HG03025 (cell line): ENCODE measurements around the gene DOCK4.

Experiments used
- ATAC-seq: cut with Tn5 transposase; IDR thresholded peaks from one replicate; pipeline ENCODE4 v1.9.1; 2021; ENCODE audit warnings: mild to moderate bottlenecking, moderate library complexity; ENCODE audit not compliant: unreplicated experiment, low FRiP score

DOCK4 gene

DNA sequence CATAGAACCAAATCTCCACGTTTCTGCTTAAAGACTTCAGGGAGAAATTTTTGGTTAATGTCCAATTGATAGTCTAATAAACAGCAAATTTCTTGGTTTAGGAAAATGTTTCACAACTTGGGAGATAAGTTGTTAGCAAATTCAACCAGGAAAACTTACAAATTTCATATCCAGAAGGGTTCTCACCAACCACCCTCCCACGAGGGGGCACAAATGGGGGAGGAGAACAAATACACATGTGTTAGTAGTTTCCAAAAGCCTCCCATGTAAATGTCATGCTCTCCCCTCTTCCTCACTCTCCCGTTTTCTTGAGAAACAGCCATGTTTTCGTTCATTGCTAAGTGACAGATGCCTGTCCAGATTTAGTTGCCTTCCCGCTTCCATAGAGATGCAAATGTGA is 10.5 kb downstream of the DOCK4 start:
- no peak for ATAC-seq

DNA sequence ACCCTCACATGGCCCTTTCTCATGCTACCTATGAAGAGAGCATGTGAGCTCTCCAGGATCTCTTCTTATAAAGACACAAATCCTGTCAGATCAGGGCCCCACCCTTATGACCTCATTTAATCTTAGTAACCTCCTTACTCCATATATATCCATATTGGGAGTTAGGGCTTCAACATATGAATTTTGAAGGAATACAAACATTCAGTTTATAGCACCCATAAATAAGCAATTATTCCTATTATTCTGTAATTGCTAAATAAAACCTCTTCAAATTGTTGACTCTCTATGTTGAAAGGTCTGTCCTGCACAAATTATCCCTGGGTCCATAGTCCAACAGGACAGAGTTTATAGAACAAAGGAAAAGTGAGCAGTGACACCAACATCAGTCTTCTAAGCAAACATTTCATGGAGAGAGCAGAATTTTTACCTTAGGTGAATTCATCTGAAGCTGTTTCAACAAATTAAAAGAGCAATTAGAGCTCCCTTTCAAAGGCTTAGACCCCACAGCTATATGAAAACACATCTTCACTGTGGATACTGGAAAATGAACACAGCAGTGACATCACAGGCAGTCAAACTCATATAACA is 12.2 kb downstream of the DOCK4 start:
- ATAC-seq = no peak

DNA sequence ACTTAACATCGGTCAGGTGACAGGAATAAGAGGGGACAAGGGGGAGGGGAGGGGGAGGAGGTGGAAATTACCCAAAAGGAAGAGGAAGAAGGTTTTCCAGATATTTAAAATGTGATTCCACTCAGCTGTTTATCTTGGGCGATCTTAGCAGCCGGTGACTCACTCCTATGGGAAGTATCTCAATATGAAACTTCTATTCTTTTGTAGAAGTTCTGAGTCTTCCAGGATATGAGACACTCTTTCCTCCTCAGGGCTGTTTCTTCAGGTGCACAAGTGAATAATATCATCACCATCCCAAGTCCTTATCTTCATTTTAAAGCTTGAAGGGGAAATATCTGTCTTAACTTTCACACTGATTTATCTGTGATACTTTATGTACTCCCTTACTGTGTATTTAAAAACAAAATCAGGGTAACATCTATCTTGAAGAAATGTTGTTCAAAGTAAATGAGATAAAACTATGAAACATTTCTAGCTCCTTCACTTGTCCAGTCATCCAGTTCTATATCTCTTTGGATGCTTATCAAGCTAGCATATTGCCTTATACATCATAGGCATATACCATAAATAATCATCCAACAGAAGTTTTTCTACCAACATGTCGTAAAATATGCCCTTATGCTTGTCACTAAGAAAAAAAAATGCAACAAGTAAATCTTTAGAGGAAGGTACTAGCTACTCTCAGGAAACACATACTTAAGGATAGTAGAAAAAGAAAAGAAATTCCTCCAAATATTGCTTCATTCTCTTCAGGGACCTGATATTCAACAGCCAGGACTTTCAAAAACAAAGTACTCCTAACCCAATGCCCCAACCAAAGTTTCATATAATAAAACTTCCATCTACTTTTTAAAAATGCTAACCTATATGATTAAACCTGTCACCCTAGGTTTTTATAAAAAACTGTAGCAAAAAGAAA is 13.7 kb downstream of the DOCK4 start:
- no peak for ATAC-seq

DNA sequence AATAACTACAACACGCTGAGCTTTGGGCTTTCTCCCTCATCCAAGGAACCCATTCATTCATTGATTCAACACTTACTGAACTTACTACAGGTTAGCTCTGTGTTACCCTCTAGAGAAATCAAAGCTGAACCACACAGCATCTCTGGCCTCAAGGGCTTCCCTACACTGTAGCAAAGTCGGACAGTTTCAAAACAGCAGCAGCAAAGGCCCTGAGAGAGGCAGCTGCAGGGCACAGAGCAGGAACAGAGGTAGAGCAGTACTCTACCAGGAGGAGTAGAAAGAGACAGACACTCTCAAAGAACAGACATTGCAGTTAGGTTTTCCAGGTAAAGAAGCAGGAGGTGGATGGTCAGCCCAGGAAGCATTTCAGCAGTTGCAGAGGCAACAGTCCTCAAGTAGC is 16.1 kb downstream of the DOCK4 start:
- no peak for ATAC-seq

DNA sequence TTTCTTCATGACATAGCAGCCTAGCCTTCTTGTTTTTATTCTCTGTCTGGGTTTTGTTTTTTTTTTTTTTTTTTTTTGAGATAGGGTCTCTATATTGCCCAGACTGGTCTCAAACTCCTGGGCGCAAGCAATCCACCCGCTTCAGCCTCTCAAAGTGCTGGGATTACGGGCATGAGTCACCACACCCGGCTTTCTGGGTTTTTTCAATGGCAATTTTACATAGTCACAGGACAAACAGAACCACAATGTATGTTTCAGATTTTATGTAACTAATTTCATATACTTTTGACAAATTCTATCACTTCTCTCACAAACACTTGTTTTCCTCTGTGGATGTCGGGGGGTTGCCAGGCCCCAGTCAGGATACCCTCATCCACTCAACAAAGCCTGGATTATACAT is 16.5 kb downstream of the DOCK4 start:
- ATAC-seq = no peak

DNA sequence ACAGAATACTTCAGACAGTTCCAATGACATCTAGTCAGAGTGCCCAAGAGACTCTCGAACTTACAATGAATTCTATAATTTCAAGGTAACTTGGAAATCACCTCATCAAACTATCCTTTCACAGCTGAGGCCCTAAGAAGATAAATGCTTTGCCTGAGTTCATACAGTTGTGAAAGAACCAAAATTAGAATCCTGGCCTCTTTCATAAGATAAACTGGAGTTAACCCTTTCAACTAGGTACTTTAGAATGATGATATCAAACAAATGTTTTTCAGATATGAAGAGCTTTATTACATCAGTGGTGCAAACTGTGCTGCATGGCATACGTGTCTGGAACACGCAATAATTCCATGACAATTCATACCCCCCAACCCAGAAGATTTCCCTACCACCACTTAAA is 17.9 kb downstream of the DOCK4 start:
- no peak for ATAC-seq

DNA sequence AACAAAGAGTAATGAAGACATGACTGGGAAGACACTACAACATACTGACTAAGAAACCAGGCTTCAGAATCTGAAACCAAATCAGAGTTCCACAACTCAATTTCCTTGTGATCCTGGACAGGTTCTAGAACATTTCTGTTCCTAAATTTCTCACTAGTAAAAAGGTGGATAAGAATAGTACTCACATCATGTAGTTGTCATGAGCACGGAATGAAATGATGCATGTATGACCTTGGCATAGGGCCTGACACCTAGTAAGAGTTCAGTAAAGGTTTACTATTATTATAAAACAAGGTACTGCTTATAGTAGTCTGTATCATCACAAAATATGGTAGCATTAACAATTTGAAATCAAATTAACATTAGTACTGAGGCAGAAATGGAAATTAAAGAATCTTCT is 19.9 kb downstream of the DOCK4 start:
- no peak for ATAC-seq

DNA sequence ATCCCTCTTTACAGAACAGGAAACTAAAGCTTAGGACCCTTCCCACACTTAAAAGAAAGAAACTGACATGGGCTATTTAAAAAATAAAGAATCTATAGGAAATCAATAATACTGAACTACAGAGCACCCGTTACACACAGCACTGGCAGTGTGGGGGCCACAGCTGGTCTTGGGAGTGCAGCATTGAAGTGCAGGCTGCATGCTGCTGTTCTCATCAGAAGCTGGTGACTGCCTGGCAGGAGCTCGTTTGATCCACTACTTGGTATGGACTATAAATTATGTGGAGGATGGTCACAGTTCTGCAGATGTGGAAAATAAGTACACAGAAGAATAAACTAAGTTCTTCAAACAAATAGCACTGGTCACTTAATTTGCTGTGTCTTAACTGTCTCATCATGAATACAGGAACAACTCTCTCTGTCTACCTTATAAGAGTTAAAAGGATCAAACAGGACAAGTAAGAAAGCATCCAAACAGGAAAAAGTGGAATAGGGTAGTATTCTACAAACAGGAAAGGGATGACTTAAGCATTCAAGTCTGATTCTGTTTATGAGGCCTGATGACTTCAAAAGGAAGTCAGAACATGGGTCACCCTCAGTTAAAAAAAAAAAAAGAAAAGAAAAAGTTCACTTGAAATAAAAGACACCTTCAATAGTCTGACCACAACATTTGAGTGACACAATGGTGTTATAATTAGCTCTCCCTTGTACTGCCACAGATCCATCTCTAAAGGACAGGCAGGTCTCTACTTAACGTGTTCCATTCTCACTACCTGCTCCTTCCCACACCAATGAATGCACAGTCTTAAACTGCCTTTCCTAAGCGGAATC is 21.0 kb downstream of the DOCK4 start:
- no peak for ATAC-seq

DNA sequence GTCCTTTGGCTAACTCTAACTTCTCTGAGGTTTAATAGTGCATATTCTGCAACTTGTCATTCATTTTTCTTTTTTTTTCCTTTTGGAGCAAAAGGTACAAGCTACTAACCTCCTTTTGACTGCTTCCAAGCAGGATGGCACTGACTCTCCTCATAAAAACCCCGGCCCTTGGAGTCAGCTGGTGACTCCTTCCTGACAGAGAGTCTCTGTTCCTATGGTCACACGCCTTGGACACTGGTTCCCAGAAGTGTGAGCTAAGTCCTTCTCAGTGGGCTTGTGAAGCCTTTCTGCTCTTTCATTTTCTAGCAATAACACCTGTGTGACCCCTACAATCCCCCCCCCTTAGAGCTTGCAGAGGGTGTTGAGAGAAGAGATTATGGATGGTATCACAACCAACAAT is 21.7 kb downstream of the DOCK4 start:
- ATAC-seq = no peak

DNA sequence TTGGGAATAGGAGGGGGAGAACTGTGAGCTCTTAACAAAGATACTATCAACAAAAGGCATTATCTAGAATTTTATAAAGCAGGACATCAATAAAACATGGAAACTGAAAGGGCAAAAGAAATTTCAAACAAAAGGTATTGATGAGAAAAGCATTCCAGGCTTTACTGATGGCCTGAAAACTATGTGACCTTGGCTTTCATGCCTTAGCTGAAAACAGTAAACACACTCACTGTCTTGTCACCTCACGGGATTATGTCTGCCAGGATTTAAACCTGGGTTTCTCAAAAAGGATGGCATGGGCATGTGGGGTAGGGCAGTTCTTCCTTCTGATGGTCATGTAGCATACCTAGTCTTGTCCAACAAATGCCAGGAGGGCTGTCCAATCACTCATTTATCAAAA is 22.9 kb downstream of the DOCK4 start:
- no peak for ATAC-seq

DNA sequence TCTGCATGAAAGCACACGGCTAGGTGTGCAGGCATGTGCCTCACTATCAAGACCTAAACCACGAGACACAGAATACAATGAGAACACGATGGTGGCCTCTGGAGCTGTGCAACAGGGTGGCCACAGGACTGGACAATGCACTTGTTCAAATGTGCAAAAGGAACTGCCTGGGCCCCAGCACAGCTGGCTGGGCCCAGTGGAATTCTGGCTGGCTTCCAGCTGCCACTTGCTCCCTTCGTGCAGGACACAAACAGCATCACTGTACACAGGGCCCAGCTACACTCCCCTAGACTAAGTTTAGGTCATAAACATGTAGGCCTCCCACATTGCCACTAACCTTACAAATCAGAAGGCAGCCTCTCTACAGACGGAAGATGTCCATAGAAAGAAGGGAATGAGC is 23.4 kb downstream of the DOCK4 start:
- no peak for ATAC-seq

DNA sequence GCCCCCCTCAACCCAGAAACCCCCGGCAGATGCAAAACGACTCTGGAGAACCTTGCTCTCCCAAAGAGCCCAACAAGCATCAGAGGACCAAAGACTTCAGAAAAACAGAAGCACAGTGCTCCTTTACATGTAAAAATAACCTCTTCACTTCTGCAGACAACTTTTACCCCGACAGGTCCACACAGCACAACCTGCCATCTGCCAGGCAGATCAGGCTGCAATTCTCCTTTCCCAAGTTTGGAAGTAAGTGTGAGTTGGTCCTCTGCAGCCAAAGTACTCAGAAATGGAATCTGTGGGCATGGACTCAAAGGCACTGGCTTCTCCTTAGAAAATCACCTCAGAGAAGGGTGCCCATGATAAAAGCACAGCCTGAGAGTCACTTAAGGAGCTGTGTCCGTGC is 26.0 kb downstream of the DOCK4 start:
- no peak for ATAC-seq

DNA sequence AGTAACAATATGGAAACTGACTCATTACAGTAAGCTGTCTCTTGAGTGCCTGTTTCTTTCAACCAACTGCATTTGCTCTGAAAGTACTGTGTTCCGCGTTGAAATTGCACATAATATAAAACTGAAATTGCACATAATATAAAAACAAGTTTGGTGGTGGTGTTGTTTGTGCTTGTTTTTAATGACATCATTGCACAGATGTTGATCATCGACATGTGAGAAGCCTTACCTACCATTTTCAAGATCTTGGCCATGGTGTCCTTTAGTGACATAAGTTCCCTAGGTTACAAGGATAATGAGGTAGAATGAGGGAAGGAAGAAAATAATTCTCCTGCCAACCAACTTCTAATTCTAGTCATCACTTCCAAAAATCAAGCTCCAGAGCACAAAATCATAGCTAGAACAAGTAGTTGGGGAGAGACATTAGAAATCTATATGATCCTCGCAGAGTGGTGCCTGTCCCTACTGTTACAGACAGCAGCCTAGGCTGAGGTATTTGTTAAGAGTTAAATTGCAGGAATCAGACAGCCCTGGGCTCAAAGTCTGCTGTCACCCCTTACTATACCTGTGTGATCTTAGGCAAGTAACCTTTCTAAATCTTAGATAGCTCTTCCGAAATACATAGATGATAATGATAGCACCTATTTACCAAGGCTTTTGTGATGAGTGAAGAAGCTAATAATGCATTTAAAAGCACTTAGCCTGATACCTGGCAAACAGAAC is 29.3 kb downstream of the DOCK4 start:
- ATAC-seq = no peak

DNA sequence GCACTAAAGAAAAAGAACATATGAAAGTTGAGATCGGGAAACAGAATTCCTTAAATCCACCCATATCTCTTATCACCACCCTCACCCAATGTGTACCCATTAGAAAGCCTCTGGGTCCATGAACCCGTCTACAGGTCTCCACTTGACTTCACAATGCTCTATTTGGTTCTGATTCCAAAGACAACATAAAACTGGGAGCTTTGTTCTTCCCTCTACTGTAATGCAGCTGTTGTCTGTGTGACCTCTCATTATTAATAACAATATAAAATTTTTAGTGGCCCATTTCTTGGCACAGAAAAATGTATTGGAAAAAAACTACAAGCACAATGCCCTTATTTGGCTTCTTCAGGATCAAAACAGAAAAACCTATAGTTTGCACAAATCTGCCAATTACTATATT is 30.0 kb downstream of the DOCK4 start:
- ATAC-seq = no peak

DNA sequence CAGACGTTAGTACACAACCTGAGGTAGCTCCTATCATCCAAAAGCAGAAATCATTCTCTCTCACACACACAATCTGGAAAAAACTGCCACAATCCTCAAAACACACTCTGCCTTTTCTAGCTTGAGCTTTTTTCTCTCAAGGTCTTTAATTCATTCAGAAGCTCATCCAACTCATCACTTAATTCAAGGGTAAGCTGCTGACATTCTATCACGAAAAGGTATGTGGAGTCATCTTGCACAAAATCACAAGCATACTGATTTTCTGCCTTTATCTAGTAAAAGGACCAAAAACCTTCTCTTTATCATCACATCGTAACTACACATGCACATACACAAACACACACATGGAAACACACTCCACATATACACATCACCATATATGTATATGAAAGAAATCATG is 32.0 kb downstream of the DOCK4 start:
- ATAC-seq = no peak

DNA sequence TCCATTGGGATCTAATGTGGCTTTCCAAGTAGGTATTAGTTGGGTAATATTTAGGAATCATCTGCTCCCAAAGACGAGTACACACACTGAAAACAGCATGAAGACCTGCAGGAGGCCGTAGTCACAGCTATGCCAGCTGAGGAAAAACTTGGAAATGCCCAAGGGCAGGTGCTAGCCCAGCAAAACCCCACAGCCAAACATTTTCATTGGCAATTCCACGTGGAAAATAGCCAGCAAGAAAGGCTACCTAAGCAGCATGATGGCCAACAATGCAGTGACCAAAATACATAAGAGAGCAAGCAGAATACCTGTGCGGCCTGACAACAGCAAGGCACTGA is 32.7 kb downstream of the DOCK4 start:
- no peak for ATAC-seq

DNA sequence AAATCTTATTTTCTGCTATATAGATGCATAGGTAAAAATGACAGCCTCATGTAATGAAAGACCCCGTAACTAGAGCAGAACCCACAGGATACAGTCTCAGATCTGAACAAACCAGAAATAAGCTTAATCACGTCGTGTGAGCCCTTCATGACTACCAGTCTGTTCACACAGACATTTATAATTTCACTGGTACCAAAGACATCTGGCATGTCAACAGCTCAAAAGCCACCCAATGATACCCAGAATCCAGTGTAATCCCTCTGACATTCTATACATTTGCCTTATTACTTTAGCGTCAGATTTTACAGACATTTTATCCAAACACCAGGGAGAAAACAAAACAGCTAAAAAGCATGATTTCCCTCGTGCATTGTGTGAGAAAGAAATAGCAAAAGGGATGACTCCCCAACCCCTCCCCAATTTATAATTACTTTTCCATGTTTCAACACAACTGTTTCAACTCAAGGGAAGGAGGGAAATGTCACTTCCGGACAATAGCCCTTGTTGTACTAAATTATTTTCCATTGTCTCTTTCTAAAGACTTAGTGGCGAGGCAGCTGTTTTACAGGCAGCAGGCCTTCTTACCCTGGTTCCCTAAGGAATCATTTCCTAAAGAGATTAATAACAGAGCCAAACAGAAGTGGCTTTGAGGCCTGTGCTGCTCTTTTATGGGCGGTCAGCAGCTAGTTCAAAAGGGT is 33.2 kb downstream of the DOCK4 start:
- no peak for ATAC-seq

DNA sequence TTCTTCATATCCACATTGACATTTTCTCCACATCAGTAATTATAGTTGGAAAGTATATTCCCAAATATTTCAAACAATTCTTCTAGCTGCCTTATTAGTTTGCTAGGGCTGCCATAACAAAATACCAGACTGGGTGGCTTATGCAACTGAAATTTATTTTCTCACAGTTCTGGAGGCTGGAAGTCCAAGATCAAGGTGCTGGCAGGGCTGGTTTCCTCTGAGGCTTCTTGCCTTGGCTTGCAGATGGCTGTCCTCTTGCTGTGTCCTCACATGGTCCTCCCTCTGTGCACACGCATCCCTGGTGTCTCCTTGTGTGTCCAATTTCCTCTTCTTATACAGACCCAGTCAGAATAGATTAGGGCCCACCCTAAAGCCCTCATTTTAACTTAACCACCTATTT is 34.5 kb downstream of the DOCK4 start:
- no peak for ATAC-seq

DNA sequence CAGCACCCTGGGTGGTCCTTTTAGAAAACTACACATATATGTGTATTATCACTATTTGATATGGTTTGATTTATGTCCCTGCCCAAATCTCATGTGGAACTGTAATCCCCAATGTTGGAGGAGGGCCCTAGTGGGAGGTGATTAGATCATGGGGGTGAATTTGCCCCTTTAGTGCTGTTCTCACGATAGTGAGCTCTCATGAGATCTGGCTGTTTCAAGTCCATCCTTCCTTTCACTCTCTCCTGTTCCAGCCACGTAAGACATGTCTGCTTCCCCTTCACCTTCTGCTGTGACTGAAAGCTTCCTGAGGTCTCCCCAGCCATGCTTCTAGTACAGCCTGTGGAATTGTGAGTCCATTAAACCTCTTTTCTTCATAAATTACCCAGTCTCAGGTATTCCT is 37.3 kb downstream of the DOCK4 start:
- ATAC-seq = no peak

DNA sequence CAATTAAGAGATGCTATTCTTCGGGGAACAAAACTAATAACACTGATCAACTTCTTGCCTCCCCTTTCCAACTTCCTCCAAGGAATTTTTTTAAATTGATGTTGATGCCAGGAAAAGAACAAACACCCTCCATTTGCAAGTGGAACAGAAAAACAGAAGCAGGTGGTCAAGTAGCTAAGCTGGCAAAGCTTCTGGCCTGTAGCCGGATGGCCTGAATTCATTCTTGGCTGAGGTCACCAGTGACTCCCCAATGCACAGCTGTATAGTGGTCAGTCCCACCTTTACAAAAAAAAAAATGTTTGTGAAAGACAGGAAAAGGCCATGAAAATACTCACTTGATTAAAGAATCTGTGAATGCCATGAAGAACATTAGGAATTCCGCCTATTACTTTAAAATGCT is 39.1 kb downstream of the DOCK4 start:
- ATAC-seq = no peak
